BLaER1 (cell line): ENCODE measurements around the gene SPAM1.
"Not testable (repeated sequence)": the region's sequence is repeated elsewhere in the genome, so short reads cannot be mapped to it uniquely, and the experiment has no call there.

Experiments used
- H3K27ac ChIP-seq: shearing (Covaris generic); formaldehyde crosslinking; 2 replicates; pipeline ENCODE4 v1.8.1; 2022
- H3K27me3 ChIP-seq: shearing (Covaris generic); formaldehyde crosslinking; 2 replicates; pipeline ENCODE4 v1.8.1; 2022
- H3K36me3 ChIP-seq: shearing (Covaris generic); formaldehyde crosslinking; 2 replicates; pipeline ENCODE4 v1.8.1; 2022
- H3K4me1 ChIP-seq: shearing (Covaris generic); formaldehyde crosslinking; 2 replicates; pipeline ENCODE4 v1.8.1; 2022
- H3K4me2 ChIP-seq: shearing (Covaris generic); formaldehyde crosslinking; 2 replicates; pipeline ENCODE4 v1.8.1; 2022
- H3K4me3 ChIP-seq: shearing (Covaris generic); formaldehyde crosslinking; 2 replicates; pipeline ENCODE4 v1.8.1; 2022
- H3K9ac ChIP-seq: shearing (Covaris generic); formaldehyde crosslinking; 2 replicates; pipeline ENCODE4 v1.8.1; 2022
- H3K9me3 ChIP-seq: shearing (Covaris generic); formaldehyde crosslinking; 2 replicates; pipeline ENCODE4 v1.8.1; 2022
- H4K20me1 ChIP-seq: shearing (Covaris generic); formaldehyde crosslinking; 2 replicates; pipeline ENCODE4 v1.8.1; 2022
- Cebpa-rat ChIP-seq: shearing (Covaris generic); IDR thresholded peaks from 2 replicates; pipeline ENCODE4 v1.8.1; 2022

Gene SPAM1, protein sequence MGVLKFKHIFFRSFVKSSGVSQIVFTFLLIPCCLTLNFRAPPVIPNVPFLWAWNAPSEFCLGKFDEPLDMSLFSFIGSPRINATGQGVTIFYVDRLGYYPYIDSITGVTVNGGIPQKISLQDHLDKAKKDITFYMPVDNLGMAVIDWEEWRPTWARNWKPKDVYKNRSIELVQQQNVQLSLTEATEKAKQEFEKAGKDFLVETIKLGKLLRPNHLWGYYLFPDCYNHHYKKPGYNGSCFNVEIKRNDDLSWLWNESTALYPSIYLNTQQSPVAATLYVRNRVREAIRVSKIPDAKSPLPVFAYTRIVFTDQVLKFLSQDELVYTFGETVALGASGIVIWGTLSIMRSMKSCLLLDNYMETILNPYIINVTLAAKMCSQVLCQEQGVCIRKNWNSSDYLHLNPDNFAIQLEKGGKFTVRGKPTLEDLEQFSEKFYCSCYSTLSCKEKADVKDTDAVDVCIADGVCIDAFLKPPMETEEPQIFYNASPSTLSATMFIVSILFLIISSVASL

DNA sequence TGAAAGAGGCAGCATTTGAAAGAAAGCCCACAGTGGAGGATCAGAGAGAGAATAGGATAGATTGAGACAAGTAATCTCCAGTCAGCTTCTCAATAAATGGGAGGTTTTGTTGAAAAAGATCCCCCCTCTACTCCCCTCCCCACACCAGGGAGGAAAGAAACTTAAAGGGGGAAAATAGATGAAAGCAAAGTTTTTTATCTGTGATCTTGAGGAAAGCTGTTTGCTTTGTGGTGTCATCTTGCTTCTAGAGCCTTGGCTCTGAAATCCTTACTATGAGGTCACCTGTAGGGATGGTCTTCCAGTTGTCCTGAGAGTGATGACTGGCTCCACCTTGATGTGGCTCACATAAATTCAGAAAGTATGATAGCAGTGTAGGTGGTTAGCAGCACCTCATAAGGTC, at the start of gene SPAM1:
TSS of gene SPAM1 (plus strand) at position 301 of the 400 bp plus-strand sequence. CDS start 28,330 bp downstream, outside the sequence.
- Histone ChIP-seq H3K4me2 (no peak within 1 kb of the TSS), H3K9ac (no peak within 1 kb of the TSS), H3K4me3 (no peak within 1 kb of the TSS), H4K20me1 (no peaks in the 10 kb centered on the region), H3K27me3 (no peaks in the 10 kb centered on the region), H3K4me1 (no peaks in the 10 kb centered on the region), H3K27ac (no peak within 1 kb of the TSS), H3K36me3 (no peaks in the 10 kb centered on the region), H3K9me3 (no peaks in the 10 kb centered on the region)
- no peak for TF ChIP-seq Cebpa-rat

GRCh38 chr7:123876557-123877256, 48.3 kb upstream of the SPAM1 start:
- Histone ChIP-seq H3K4me2 (no peak overlapping the region), H4K20me1 (no peaks in the 10 kb centered on the region), H3K27ac (no peak overlapping the region), H3K4me1 (no peaks in the 10 kb centered on the region), H3K9me3 (no peaks in the 10 kb centered on the region), H3K36me3 (no peaks in the 10 kb centered on the region), H3K9ac (no peak overlapping the region), H3K4me3 (no peak overlapping the region), H3K27me3 (no peaks in the 10 kb centered on the region)
- no peak for TF ChIP-seq Cebpa-rat

GRCh38 chr7:123879628-123880027, 45.4 kb upstream of the SPAM1 start:
- no peak overlapping the region for H3K4me2 ChIP-seq
- no peak overlapping the region for H3K9ac ChIP-seq
- no peaks in the 10 kb centered on the region for H3K4me1 ChIP-seq
- no peaks in the 10 kb centered on the region for H4K20me1 ChIP-seq
- no peak for TF ChIP-seq Cebpa-rat
- H3K4me3 ChIP-seq: no peak overlapping the region
- H3K27me3 ChIP-seq: no peaks in the 10 kb centered on the region
- no peaks in the 10 kb centered on the region for H3K9me3 ChIP-seq
- H3K36me3 ChIP-seq: no peaks in the 10 kb centered on the region
- H3K27ac ChIP-seq: no peak overlapping the region

- no peak for TF ChIP-seq Cebpa-rat
- H3K27ac ChIP-seq: no peak overlapping the region
- H3K4me1 ChIP-seq: no peaks in the 10 kb centered on the region
- no peak overlapping the region for H3K4me2 ChIP-seq
- H3K4me3 ChIP-seq: no peak overlapping the region
- H3K9me3 ChIP-seq: no peaks in the 10 kb centered on the region
- H3K27me3 ChIP-seq: no peaks in the 10 kb centered on the region
- no peaks in the 10 kb centered on the region for H3K36me3 ChIP-seq
- no peaks in the 10 kb centered on the region for H4K20me1 ChIP-seq
- no peak overlapping the region for H3K9ac ChIP-seq
Observed at GRCh38 chr7:123881300-123881699, 43.7 kb upstream of the SPAM1 start.

GRCh38 chr7:123883154-123883553, 41.9 kb upstream of the SPAM1 start:
- no peaks in the 10 kb centered on the region for H3K9me3 ChIP-seq
- H3K4me2 ChIP-seq: no peak overlapping the region
- no peaks in the 10 kb centered on the region for H3K36me3 ChIP-seq
- no peak overlapping the region for H3K4me3 ChIP-seq
- H3K27ac ChIP-seq: no peak overlapping the region
- H4K20me1 ChIP-seq: no peaks in the 10 kb centered on the region
- H3K9ac ChIP-seq: no peak overlapping the region
- no peaks in the 10 kb centered on the region for H3K4me1 ChIP-seq
- no peaks in the 10 kb centered on the region for H3K27me3 ChIP-seq
- no peak for TF ChIP-seq Cebpa-rat

DNA sequence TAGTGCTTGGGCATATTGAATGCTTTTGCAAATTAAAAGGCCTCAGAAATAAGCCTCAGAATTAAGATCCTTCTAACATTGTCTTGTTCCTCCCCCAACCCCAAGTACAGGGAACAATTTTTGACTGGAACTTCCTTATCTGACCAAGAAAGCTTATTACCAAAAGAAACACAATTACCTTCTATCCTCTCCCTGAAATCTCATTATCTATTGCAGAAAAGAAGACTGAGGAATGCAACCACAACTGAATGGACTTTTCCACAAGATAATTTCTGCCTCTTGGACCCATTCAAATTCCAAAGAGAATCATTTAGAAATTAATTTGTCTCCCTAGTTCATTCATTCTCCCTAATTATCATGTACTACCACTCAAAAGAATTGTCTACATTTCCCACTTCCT, 36.8 kb upstream of the SPAM1 start:
- TF ChIP-seq Cebpa-rat: no peak
- Histone ChIP-seq H4K20me1 (no peaks in the 10 kb centered on the region), H3K9me3 (peaks cover 5% of the 10 kb centered on the region; the same call in 1 of the 2 replicates), H3K27ac (no peak overlapping the region), H3K9ac (no peak overlapping the region), H3K4me3 (no peak overlapping the region), H3K4me2 (no peak overlapping the region), H3K36me3 (no peaks in the 10 kb centered on the region), H3K4me1 (no peaks in the 10 kb centered on the region), H3K27me3 (no peaks in the 10 kb centered on the region)

GRCh38 chr7:123894753-123895152, 30.3 kb upstream of the SPAM1 start:
- H3K9ac ChIP-seq, H4K20me1 ChIP-seq, H3K27me3 ChIP-seq, H3K4me3 ChIP-seq, H3K36me3 ChIP-seq, H3K4me1 ChIP-seq, H3K9me3 ChIP-seq, H3K27ac ChIP-seq, H3K4me2 ChIP-seq: not testable (repeated sequence)

GRCh38 chr7:123901101-123901500, 23.9 kb upstream of the SPAM1 start:
- Histone ChIP-seq H3K36me3 (no peaks in the 10 kb centered on the region), H3K4me2 (no peak overlapping the region), H3K9me3 (peaks cover 10% of the 10 kb centered on the region), H3K27ac (no peak overlapping the region), H3K27me3 (no peaks in the 10 kb centered on the region), H3K4me3 (no peak overlapping the region), H4K20me1 (no peaks in the 10 kb centered on the region), H3K9ac (no peak overlapping the region), H3K4me1 (no peaks in the 10 kb centered on the region)
- no peak for TF ChIP-seq Cebpa-rat

- Histone ChIP-seq H3K4me1 (peaks cover 21% of the 10 kb centered on the region), H3K27ac (no peak overlapping the region), H3K36me3 (no peaks in the 10 kb centered on the region), H3K27me3 (no peaks in the 10 kb centered on the region), H3K9me3 (peaks cover 10% of the 10 kb centered on the region), H4K20me1 (no peaks in the 10 kb centered on the region), H3K9ac (no peak overlapping the region), H3K4me3 (no peak overlapping the region), H3K4me2 (no peak overlapping the region)
- TF ChIP-seq Cebpa-rat: no peak
Observed at GRCh38 chr7:123905714-123906113, 19.3 kb upstream of the SPAM1 start.

DNA sequence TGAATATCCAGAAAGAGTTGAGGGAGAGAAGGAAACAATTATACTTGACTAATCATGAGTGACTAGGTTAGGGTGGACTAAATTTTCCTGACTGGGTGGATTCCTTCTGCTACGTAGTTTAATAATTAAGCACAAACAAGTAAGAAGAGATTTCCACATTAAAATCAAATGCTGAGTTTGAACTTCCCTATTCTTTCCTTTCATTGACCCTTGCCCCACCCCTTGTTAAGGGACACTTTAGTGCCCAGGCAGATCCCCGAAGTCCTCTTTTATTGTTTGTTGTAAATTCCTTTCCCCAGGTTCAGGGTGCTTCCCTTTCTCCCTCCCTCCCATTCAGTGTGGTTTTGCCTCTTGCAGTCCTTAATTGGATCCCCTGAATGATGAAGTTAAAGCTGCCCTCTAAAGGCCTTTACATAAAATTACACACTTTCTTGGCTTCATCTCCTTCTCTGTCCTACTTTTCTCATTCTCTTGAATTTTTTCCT, 8.8 kb upstream of the SPAM1 start:
- H3K4me3 ChIP-seq: no peak overlapping the region
- no peaks in the 10 kb centered on the region for H3K36me3 ChIP-seq
- no peaks in the 10 kb centered on the region for H3K4me1 ChIP-seq
- H3K4me2 ChIP-seq: no peak overlapping the region
- no peaks in the 10 kb centered on the region for H4K20me1 ChIP-seq
- H3K9me3 ChIP-seq: no peaks in the 10 kb centered on the region
- H3K27ac ChIP-seq: no peak overlapping the region
- H3K9ac ChIP-seq: no peak overlapping the region
- no peaks in the 10 kb centered on the region for H3K27me3 ChIP-seq
- TF ChIP-seq Cebpa-rat: no peak
